GM21381 (cell line): ENCODE measurements around the gene IGFL3.
"Not testable (repeated sequence)": the region's sequence is repeated elsewhere in the genome, so short reads cannot be mapped to it uniquely, and the experiment has no call there.

ENCODE experiments used
- ATAC-seq: cut with Tn5 transposase; IDR thresholded peaks from one replicate; pipeline ENCODE4 v1.9.1; 2021; ENCODE audit warnings: mild to moderate bottlenecking, moderate library complexity; ENCODE audit not compliant: unreplicated experiment

IGFL3 gene

GRCh38 chr19:46126086-46126580, 1.6 kb upstream of the IGFL3 start:
- no peak for ATAC-seq

GRCh38 chr19:46125447-46125846, 959 bp upstream of the IGFL3 start:
- no peak for ATAC-seq

- ATAC-seq = no peak
Measured at GRCh38 chr19:46118136-46118535, 6.4 kb downstream of the IGFL3 start.

GRCh38 chr19:46116121-46116520, 8.4 kb downstream of the IGFL3 start:
- ATAC-seq = no peak

- no peak for ATAC-seq
Measured at GRCh38 chr19:46115396-46116106, 8.9 kb downstream of the IGFL3 start.

- no peak for ATAC-seq
Measured at GRCh38 chr19:46113726-46114125, 10.8 kb downstream of the IGFL3 start.

GRCh38 chr19:46112527-46112926, 12.0 kb downstream of the IGFL3 start:
- ATAC-seq = no peak

GRCh38 chr19:46111376-46111775, 13.1 kb downstream of the IGFL3 start:
- no peak for ATAC-seq

- no peak for ATAC-seq
Measured at GRCh38 chr19:46109876-46110275, 14.6 kb downstream of the IGFL3 start.

- ATAC-seq = no peak
Measured at GRCh38 chr19:46107371-46107770, 17.1 kb downstream of the IGFL3 start.

- not testable (repeated sequence) for ATAC-seq
Measured at GRCh38 chr19:46102333-46102732, 22.2 kb downstream of the IGFL3 start.

GRCh38 chr19:46101293-46101692, 23.2 kb downstream of the IGFL3 start:
- no peak for ATAC-seq

- ATAC-seq = no peak
Measured at GRCh38 chr19:46100344-46100743, 24.1 kb downstream of the IGFL3 start.

GRCh38 chr19:46090444-46090843, 34.0 kb downstream of the IGFL3 start:
- no peak for ATAC-seq

GRCh38 chr19:46089432-46089831, 35.1 kb downstream of the IGFL3 start:
- ATAC-seq = no peak

- no peak for ATAC-seq
Measured at GRCh38 chr19:46088101-46088500, 36.4 kb downstream of the IGFL3 start.

GRCh38 chr19:46085888-46086287, 38.6 kb downstream of the IGFL3 start:
- ATAC-seq = no peak

- no peak for ATAC-seq
Measured at GRCh38 chr19:46082728-46083050, 41.8 kb downstream of the IGFL3 start.

- no peak for ATAC-seq
Measured at GRCh38 chr19:46081928-46082727, 42.4 kb downstream of the IGFL3 start.

GRCh38 chr19:46080561-46080960, 43.9 kb downstream of the IGFL3 start:
- no peak for ATAC-seq

- no peak for ATAC-seq
Measured at GRCh38 chr19:46079576-46079975, 44.9 kb downstream of the IGFL3 start.
